VCaP (cell line): Measurements from ENCODE around the gene SHLD1.

Experiments used
- H3K27ac ChIP-seq: fragments of 450-650 bp; 2 replicates; pipeline ENCODE4 v1.5.1; 2017
- TF ChIP-seq, protein P1 (sequence below): fragments of 450-650 bp; conservative IDR thresholded peaks from 2 replicates; pipeline ENCODE4 v1.5.1; 2017; ENCODE audit warnings: mild to moderate bottlenecking, moderate library complexity

The SHLD1 gene

DNA sequence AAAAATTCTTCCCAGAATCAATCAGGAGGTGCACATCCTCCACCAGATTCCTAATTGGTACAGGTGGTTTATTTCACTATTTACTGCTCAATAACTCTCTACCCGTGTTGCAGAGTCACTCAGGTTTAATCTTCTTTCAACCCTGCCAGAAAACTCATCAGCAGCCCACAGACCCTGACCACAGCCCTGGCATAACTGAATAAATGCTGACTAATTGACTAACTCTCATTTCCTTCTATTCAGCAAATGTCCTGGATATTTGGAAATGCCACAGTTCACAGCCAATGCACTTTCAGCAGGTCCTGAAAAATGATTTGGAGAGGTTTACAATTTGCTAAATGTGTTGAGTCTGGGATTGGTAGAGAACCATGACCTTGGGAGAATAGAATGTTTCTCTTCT, 137.8 kb downstream of the SHLD1 start:
- TF ChIP-seq, protein P1, sequence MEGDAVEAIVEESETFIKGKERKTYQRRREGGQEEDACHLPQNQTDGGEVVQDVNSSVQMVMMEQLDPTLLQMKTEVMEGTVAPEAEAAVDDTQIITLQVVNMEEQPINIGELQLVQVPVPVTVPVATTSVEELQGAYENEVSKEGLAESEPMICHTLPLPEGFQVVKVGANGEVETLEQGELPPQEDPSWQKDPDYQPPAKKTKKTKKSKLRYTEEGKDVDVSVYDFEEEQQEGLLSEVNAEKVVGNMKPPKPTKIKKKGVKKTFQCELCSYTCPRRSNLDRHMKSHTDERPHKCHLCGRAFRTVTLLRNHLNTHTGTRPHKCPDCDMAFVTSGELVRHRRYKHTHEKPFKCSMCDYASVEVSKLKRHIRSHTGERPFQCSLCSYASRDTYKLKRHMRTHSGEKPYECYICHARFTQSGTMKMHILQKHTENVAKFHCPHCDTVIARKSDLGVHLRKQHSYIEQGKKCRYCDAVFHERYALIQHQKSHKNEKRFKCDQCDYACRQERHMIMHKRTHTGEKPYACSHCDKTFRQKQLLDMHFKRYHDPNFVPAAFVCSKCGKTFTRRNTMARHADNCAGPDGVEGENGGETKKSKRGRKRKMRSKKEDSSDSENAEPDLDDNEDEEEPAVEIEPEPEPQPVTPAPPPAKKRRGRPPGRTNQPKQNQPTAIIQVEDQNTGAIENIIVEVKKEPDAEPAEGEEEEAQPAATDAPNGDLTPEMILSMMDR = no peak
- H3K27ac ChIP-seq = no peak overlapping the region

DNA sequence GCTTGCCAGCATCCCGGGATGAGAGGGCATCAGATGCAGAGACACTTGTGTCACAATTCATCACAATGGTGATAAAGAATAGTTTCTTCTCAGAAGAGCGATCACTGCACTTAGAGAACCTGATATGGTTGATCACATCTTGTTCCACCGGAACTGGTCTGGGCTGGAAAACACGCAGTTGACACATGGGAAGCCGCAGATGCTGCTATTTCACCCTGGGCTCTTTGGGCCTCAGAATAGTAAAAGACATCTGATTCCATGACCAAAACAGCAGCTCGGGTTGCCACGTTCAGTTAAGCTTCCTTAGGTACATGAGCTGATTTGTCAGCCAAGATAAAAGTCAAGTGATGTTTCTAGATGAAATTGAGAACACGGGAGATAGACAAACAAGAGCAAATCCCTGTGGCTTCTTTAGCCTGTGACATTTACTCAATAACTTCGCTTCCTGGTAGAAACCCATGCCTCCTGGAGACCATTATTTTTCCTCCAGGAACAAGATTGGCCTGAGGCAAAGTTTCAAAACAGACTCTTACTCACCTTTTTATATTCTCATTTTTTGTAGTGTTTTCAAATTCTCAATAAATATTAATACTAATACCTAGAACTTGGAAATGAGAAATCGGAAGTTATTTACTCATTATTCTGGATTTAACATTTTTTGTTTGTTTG, 140.7 kb downstream of the SHLD1 start:
- TF ChIP-seq, protein P1 = no peak
- no peak overlapping the region for H3K27ac ChIP-seq

DNA sequence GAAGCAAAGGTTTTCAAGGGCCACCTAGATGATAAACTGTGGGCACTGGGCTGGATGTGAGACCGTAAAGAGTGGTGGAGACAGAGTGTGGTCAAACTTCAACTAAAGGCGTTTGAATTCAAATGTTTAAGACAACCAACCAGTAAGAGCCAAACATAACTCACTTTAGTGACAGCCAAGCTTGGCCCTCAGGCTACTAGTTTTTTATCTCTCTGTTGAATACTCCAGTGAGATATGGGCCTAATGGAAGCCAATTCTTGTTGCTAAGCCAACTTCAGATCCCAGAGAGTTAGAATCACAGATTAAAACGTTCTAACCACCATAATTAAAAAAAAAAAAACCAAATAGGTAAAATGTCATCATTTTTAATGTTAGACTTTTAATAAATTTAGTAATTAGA, 142.9 kb downstream of the SHLD1 start:
- TF ChIP-seq, protein P1 = no peak
- H3K27ac ChIP-seq = no peak overlapping the region

DNA sequence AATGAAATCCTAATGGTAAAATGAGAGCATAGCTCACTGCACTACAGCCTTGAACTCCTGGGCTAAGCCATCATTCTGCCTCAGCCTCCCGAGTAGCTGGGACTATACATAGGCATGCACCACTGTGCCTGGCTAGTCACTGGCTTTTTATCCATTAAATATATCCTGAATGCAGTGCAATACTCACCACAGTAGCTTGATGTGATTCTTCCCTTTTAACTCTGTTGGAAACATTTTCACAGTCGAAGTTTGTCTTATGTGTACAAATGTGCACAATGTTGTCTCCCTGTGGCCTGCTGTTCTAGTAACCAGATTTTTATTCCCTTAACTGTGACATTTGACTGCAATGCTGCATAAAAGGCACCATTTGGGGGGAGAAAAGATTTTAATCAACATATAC, 143.4 kb downstream of the SHLD1 start:
- TF ChIP-seq, protein P1 = no peak
- H3K27ac ChIP-seq = no peak overlapping the region

DNA sequence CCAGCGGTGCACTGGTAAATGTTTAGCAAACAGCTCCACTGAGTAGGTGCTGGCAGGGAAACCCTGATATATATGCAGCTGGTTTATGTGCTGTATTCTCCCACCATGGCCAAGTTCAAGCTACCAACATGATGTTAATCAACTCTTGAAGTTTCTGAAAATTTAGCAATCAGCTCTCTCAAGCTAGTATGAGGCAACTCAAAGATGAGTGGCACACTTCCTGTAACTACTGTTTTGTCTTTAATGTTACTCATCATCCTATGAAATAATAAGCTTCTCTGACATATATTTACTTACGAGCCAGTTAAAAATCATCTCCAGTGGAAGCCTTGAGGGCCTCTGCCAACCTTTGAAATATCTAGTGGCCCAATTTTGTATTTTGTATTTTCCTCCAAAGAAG, 145.4 kb downstream of the SHLD1 start:
- H3K27ac ChIP-seq = no peak overlapping the region
- TF ChIP-seq, protein P1 = no peak

DNA sequence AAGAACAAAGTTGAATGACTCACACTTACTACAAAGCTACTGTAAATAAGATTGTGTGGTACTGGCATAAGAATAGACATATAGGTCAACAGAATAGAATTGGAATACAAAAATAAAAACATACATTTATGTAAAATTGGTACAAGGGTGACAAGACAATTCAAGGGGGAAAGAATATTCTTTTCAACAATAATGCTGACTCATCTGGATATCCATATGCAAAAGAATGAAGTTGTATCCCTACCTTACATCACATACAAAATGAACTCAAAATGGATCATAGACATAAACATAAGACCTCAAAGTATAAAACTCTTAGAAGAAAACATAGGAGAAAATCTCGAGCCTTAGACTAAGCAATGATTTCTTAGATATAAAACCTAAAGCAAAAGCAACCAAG, 149.2 kb downstream of the SHLD1 start:
- H3K27ac ChIP-seq = no peak overlapping the region
- TF ChIP-seq, protein P1 = no peak

DNA sequence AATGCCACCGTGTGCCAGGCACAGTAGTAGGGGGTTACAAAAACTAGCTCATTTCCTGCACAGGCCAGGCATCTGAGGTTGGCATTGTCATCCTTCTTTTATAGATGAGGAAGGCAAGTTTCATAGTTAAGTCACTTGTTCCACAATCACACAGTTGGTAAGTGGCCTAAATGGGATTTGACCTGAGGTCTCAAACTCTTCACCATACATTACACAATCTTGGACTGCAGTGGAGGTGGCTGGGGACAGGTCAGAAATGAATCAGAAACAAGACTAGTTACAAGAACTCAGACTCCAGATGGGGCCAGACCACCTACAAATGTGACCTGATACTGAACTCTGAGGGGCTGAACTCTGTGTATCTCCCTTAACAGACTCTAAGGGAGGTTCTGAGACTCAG, 150.7 kb downstream of the SHLD1 start:
- no peak overlapping the region for H3K27ac ChIP-seq
- TF ChIP-seq, protein P1 = no peak
